ENCODE data around the gene TMEM40. TPM values are rescaled to one million over a fixed set of nuclear protein-coding genes. Genes with fewer than 3 reads are reported as not detected.

Gene TMEM40
- total and polyA plus RNA-seq, 9 donors, result 0.11 to 0.80 (median 0.20) TPM; not detected in 6

DNA sequence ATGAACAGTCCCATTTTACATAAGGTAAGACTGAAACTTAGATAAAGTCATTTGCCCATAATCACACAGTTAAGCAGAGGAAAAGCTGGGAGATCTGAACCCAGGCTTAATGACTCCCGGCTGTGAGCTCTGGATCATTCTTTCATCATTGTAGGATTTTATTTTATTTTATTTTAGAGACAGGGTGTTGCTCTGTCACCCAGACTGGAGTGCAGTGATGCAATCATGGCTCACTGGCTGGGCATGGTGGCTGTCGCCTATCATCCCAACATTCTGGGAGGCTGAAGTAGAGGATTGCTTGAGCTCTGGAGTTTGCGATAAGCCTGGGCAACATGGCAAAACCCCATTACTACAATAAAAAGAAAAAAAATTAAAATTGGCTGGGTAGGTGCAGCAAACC lies 63.9 kb downstream of the TMEM40 start:
- Histone ChIP-seq H3K4me3 (no peak overlapping the region), H3K4me1 (ENCODE audit: insufficient read depth) (no peaks in the 10 kb centered on the region), H3K9me3 (no peaks in the 10 kb centered on the region), H3K27ac (no peak overlapping the region), H3K36me3 (no peaks in the 10 kb centered on the region), H3K27me3 (no peaks in the 10 kb centered on the region)
- TF ChIP-seq POLR2A (IDR thresholded peaks at IDR 0.05), result no peak
- TF ChIP-seq EP300 (IDR thresholded peaks at IDR 0.05), result no peak
- TF ChIP-seq, protein P1, sequence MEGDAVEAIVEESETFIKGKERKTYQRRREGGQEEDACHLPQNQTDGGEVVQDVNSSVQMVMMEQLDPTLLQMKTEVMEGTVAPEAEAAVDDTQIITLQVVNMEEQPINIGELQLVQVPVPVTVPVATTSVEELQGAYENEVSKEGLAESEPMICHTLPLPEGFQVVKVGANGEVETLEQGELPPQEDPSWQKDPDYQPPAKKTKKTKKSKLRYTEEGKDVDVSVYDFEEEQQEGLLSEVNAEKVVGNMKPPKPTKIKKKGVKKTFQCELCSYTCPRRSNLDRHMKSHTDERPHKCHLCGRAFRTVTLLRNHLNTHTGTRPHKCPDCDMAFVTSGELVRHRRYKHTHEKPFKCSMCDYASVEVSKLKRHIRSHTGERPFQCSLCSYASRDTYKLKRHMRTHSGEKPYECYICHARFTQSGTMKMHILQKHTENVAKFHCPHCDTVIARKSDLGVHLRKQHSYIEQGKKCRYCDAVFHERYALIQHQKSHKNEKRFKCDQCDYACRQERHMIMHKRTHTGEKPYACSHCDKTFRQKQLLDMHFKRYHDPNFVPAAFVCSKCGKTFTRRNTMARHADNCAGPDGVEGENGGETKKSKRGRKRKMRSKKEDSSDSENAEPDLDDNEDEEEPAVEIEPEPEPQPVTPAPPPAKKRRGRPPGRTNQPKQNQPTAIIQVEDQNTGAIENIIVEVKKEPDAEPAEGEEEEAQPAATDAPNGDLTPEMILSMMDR (IDR thresholded peaks at IDR 0.05), result no peak
- intact Hi-C loops (cut with DNase I), result no loop called here
- WGBS, 3 donors, result 89 to 98% (median 91%) methylated on average over 3 of the region's 3 CpGs
- DNase-seq, result no peak

DNA sequence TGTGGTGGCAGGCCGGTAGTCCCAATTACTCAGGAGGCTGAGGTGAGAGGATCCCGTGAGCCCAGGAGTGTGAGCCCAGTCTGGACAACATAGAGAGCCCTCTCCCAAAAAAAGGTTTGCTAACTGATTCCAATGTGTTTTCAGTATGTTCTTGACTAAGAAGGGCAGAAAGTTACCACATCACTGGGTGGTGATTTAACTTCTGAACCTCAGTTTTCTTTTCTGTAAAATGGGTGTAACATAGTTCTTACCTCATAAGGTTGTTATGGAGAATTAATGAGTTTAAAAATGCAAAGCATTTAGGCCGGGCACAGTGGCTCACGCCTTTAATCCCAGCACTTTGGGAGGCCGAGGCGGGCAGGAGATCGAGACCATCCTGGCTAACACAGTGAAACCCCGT lies 66.6 kb downstream of the TMEM40 start:
- intact Hi-C loops (cut with DNase I), result no loop called here
- no peaks in the 10 kb centered on the region for H3K4me1 ChIP-seq (ENCODE audit: insufficient read depth)
- no peak for DNase-seq
- no peak overlapping the region for H3K4me3 ChIP-seq
- TF ChIP-seq POLR2A (IDR thresholded peaks at IDR 0.05), result no peak
- TF ChIP-seq, protein P1 (IDR thresholded peaks at IDR 0.05), result no peak
- no peak for TF ChIP-seq EP300 (IDR thresholded peaks at IDR 0.05)
- H3K9me3 ChIP-seq, result no peaks in the 10 kb centered on the region
- no peaks in the 10 kb centered on the region for H3K36me3 ChIP-seq
- WGBS, 3 donors, result 93 to 96% (median 94%) methylated on average over 8 of the region's 8 CpGs
- H3K27me3 ChIP-seq, result no peaks in the 10 kb centered on the region
- H3K27ac ChIP-seq, result no peak overlapping the region

DNA sequence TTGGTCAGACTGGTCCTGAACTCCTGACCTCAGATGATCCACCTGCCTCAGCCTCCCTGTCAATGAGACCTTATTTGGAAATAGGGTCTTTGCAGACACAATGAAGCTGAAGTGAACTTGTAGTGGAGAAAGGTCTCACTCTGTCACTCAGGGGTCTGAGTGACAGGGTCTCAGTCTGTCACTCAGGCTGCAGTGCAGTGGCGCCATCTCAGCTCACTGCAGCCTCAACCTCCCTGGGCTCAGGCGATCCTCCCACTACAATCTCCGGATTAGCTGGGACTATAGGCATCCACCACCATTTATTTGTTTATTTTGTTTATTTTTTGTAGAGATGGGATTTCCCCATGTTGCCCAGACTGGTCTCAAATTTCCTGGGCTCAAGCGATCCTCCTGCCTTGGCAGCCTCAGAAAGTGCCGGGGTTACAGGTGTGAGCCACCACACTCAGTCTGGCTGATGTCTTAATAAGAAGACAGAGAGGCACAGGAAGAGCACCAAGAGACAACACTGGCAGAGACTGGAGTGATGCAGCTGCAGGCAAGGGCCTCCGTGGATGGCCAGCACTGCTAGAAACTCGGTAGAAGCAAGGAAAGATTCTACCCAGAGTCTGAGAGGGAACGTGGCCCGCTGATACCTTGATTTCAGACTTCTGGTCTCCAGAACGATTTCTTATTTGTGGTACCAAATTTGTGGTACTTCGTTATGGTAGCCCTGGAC lies 68.9 kb downstream of the TMEM40 start:
- TF ChIP-seq, protein P1 (IDR thresholded peaks at IDR 0.05), result no peak
- no peak overlapping the region for H3K27ac ChIP-seq
- H3K36me3 ChIP-seq, result no peaks in the 10 kb centered on the region
- intact Hi-C loops (cut with DNase I), result no loop called here
- no peaks in the 10 kb centered on the region for H3K27me3 ChIP-seq
- H3K9me3 ChIP-seq, result no peaks in the 10 kb centered on the region
- 73 to 76% (median 75%) methylated on average over 11 of the region's 11 CpGs for whole genome bisulfite sequencing, 3 donors
- DNase-seq, result no peak
- no peaks in the 10 kb centered on the region for H3K4me1 ChIP-seq (ENCODE audit: insufficient read depth)
- H3K4me3 ChIP-seq, result no peak overlapping the region

DNA sequence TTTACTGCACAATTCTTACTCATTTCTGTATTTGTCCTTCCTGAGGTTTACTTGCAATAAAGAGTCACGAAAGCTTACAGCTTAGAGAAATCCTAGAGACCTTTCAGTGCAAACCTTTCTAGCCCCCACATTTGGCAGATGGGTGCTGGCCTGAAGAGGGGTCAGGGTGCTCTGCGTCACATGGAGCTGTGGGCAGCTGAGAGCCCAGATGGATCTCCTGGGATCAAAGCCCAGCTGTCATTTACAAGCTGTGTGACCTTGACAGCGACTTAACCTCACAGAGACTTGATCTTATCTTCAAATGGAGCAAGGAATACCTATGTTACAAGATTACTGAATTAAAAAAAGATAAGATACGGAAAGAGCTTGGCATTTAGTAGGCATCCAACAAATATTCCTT lies 71.1 kb downstream of the TMEM40 start:
- H3K4me3 ChIP-seq, result no peak overlapping the region

More for the DNA sequence above, 71.1 kb downstream of the TMEM40 start:
- H3K36me3 ChIP-seq, result no peaks in the 10 kb centered on the region
- no peak overlapping the region for H3K27ac ChIP-seq
- TF ChIP-seq POLR2A (IDR thresholded peaks at IDR 0.05), result no peak
- TF ChIP-seq EP300 (IDR thresholded peaks at IDR 0.05), result no peak
- TF ChIP-seq, protein P1 (IDR thresholded peaks at IDR 0.05), result no peak
- H3K4me1 ChIP-seq (ENCODE audit: insufficient read depth), result no peaks in the 10 kb centered on the region
- H3K27me3 ChIP-seq, result no peaks in the 10 kb centered on the region
- intact Hi-C loops (cut with DNase I), result no loop called here
- no peak for DNase-seq
- 68 to 73% (median 70%) methylated on average over 4 of the region's 4 CpGs for WGBS, 3 donors
- no peaks in the 10 kb centered on the region for H3K9me3 ChIP-seq
